Fibroblast of skin of back (primary cell): ENCODE data around the gene MYO5C.

Experiments
- DNase-seq: peaks from one replicate; pipeline ENCODE4 v3.0.0-alpha.2; 2013

MYO5C gene

GRCh38 chr15:52276256-52276770 lies 19.3 kb downstream of the MYO5C start:
- no peak for DNase-seq

GRCh38 chr15:52263563-52264282 lies 31.9 kb downstream of the MYO5C start:
- DNase-seq = no peak

GRCh38 chr15:52262364-52262763 lies 33.2 kb downstream of the MYO5C start:
- peak; percentile 39 for DNase-seq

- peak; percentile 92 for DNase-seq
Measured at GRCh38 chr15:52261498-52262242, 33.9 kb downstream of the MYO5C start.

GRCh38 chr15:52261026-52261425 lies 34.6 kb downstream of the MYO5C start:
- no peak for DNase-seq

- DNase-seq = no peak
Measured at GRCh38 chr15:52259503-52259902, 36.1 kb downstream of the MYO5C start.

- DNase-seq = no peak
Measured at GRCh38 chr15:52258461-52258860, 37.1 kb downstream of the MYO5C start.

- peak; percentile 96 for DNase-seq
Measured at GRCh38 chr15:52257734-52258062, 37.9 kb downstream of the MYO5C start.

- peak; percentile 42 for DNase-seq
Measured at GRCh38 chr15:52256930-52257733, 38.5 kb downstream of the MYO5C start.

GRCh38 chr15:52256366-52256765 lies 39.2 kb downstream of the MYO5C start:
- DNase-seq = peak; percentile 71

GRCh38 chr15:52255935-52256334 lies 39.7 kb downstream of the MYO5C start:
- DNase-seq = no peak

- DNase-seq = peak; percentile 84
Measured at GRCh38 chr15:52255008-52255407, 40.6 kb downstream of the MYO5C start.

GRCh38 chr15:52254391-52254790 lies 41.2 kb downstream of the MYO5C start:
- DNase-seq = no peak

- peak; percentile 96 for DNase-seq
Measured at GRCh38 chr15:52252781-52253180, 42.8 kb downstream of the MYO5C start.

GRCh38 chr15:52251144-52251860 lies 44.3 kb downstream of the MYO5C start:
- DNase-seq = peak; percentile 35

- no peak for DNase-seq
Measured at GRCh38 chr15:52247461-52247860, 48.1 kb downstream of the MYO5C start.

- no peak for DNase-seq
Measured at GRCh38 chr15:52246686-52247431, 48.7 kb downstream of the MYO5C start.

- DNase-seq = no peak
Measured at GRCh38 chr15:52243697-52244555, 51.7 kb downstream of the MYO5C start.

- no peak for DNase-seq
Measured at GRCh38 chr15:52243286-52243685, 52.3 kb downstream of the MYO5C start.

- DNase-seq = no peak
Measured at GRCh38 chr15:52241489-52241888, 54.1 kb downstream of the MYO5C start.

- no peak for DNase-seq
Measured at GRCh38 chr15:52240166-52240565, 55.4 kb downstream of the MYO5C start.
